Kidney epithelial cell (primary cell): ENCODE results near the gene PLPPR4. TPM values are rescaled to one million over a fixed set of nuclear protein-coding genes. Genes with fewer than 3 reads are reported as not detected.

Source experiments
- DNase-seq: peaks from one replicate; pipeline ENCODE4 v3.0.0-alpha.2; 2010; ENCODE audit warnings: low read depth
- H3K27me3 ChIP-seq: 2 replicates; pipeline ENCODE4 v1.6.0; 2011; ENCODE audit warnings: low read length; ENCODE audit not compliant: control insufficient read depth, insufficient read depth
- H3K36me3 ChIP-seq: 2 replicates; pipeline ENCODE4 v1.5.1; 2011; ENCODE audit warnings: low read length; ENCODE audit not compliant: control insufficient read depth, insufficient read depth
- H3K4me3 ChIP-seq: 2 replicates; pipeline ENCODE4 v1.5.1; 2011; ENCODE audit warnings: low read depth, mild to moderate bottlenecking, control low read depth, low read length
- CTCF ChIP-seq: IDR thresholded peaks from 2 replicates; pipeline ENCODE4 v1.5.1; 2011; ENCODE audit warnings: mild to moderate bottlenecking, moderate library complexity, low read length, control low read depth, inconsistent platforms; ENCODE audit not compliant: insufficient read depth, poor library complexity, severe bottlenecking
- total RNA-seq: library from RNA; depleted of rRNA; stranded (reverse); fragments of >200 nt; gene quantifications from 2 replicates; pipeline ENCODE4 v1.2.3, GENCODE V29; 2015

PLPPR4 gene
- total RNA-seq, 1 donor from 2014 or later: not detected

- no peak for TF ChIP-seq CTCF
- H3K4me3 ChIP-seq: no peak overlapping the region
- H3K36me3 ChIP-seq: no peaks in the 10 kb centered on the region
- DNase-seq: no peak
- H3K27me3 ChIP-seq: no peaks in the 10 kb centered on the region
Measured at GRCh38 chr1:99236756-99237155, 27.5 kb upstream of the PLPPR4 start.

- Histone ChIP-seq H3K27me3 (no peaks in the 10 kb centered on the region), H3K36me3 (no peaks in the 10 kb centered on the region), H3K4me3 (no peak overlapping the region)
- no peak for DNase-seq
- TF ChIP-seq CTCF: no peak
Measured at GRCh38 chr1:99239690-99240089, 24.6 kb upstream of the PLPPR4 start.

GRCh38 chr1:99240621-99241020 lies 23.7 kb upstream of the PLPPR4 start:
- H3K4me3 ChIP-seq: no peak overlapping the region
- no peak for DNase-seq
- no peaks in the 10 kb centered on the region for H3K36me3 ChIP-seq
- no peaks in the 10 kb centered on the region for H3K27me3 ChIP-seq
- TF ChIP-seq CTCF: no peak

GRCh38 chr1:99246152-99246551 lies 18.1 kb upstream of the PLPPR4 start:
- DNase-seq: no peak
- TF ChIP-seq CTCF: no peak

GRCh38 chr1:99247199-99247598 lies 17.1 kb upstream of the PLPPR4 start:
- no peak overlapping the region for H3K4me3 ChIP-seq
- H3K27me3 ChIP-seq: no peaks in the 10 kb centered on the region
- TF ChIP-seq CTCF: no peak
- H3K36me3 ChIP-seq: no peaks in the 10 kb centered on the region
- DNase-seq: no peak

More at GRCh38 chr1:99246152-99246551, 18.1 kb upstream of the PLPPR4 start:
- Histone ChIP-seq H3K27me3 (no peaks in the 10 kb centered on the region), H3K4me3 (no peak overlapping the region), H3K36me3 (no peaks in the 10 kb centered on the region)

- DNase-seq: no peak
- H3K4me3 ChIP-seq: no peak overlapping the region
- no peak for TF ChIP-seq CTCF
- H3K27me3 ChIP-seq: no peaks in the 10 kb centered on the region
- no peaks in the 10 kb centered on the region for H3K36me3 ChIP-seq
Measured at GRCh38 chr1:99250728-99251127, 13.6 kb upstream of the PLPPR4 start.
